GM12878 (cell line): Measurements from ENCODE around the gene MED22. TPM values are rescaled to one million over a fixed set of nuclear protein-coding genes. Genes with fewer than 3 reads are reported as not detected.

Experiments used
- ATAC-seq: fragments of 200-7000 bp; cut with Tn5 transposase; 3 replicates; pipeline ENCODE4 v1.9.1; 2020; ENCODE audit warnings: mild to moderate bottlenecking, moderate library complexity
- BruUV-seq: library from RNA; stranded (reverse); fragments of 400-500 nt; replicated peaks from 2 replicates; lab custom pipeline; 2021; lab: Mats Ljungman, UMichigan
- CTCF ChIA-PET: fragments of 300-600 bp; sonication (Branson Sonifier 250); formaldehyde crosslinking; extraction: SDS; loops from one replicate; lab custom pipeline; 2021; ENCODE audit warnings: inconsistent platforms; lab: Yijun Ruan, JAX
- POLR2A ChIA-PET: fragments of 350-600 bp; formaldehyde crosslinking; extraction: SDS; loops from one replicate; lab custom pipeline; 2021; ENCODE audit warnings: inconsistent platforms; lab: Charles Lee
- RAD21 ChIA-PET: fragments of 300-600 bp; sonication (Branson Sonifier 250); formaldehyde crosslinking; loops from one replicate; lab custom pipeline; 2023; ENCODE audit warnings: antibody characterized with exemption; ENCODE audit not compliant: unreplicated experiment; lab: Charles Lee
- SMC1A ChIA-PET: fragments of 300-600 bp; sonication (Branson Sonifier 250); formaldehyde crosslinking; loops from one replicate; lab custom pipeline; 2023; ENCODE audit not compliant: unreplicated experiment, uncharacterized antibody; lab: Charles Lee
- DNase-seq: peaks from one replicate; pipeline ENCODE4 v3.0.0-alpha.2; 2011; ENCODE audit warnings: low read depth, low spot score
- FAIRE-seq: peaks from 3 replicates; lab custom pipeline; 2011; peaks lifted over from hg19 to GRCh38; lab: Jason Lieb, UNC
- H2AFZ ChIP-seq: 2 replicates; pipeline ENCODE4 v1.6.0; 2011; ENCODE audit warnings: low read depth, low read length, control low read depth; ENCODE audit not compliant: control insufficient read depth
- H3K27ac ChIP-seq: 2 replicates; pipeline ENCODE4 v1.5.1; 2011; ENCODE audit warnings: control low read depth; ENCODE audit not compliant: control insufficient read depth, insufficient read depth
- H3K27me3 ChIP-seq, 2 experiments: replicated peaks in 1 of 2; 2 replicates each; pipeline versions ENCODE4 v1.6.0 to v1.6.1; 2011; ENCODE audit warnings: low read length in 1 of 2; ENCODE audit not compliant: control insufficient read depth in 2 of 2, insufficient read depth in 2 of 2
- H3K36me3 ChIP-seq, 2 experiments: 2 replicates each; pipeline ENCODE4 v1.5.1; 2011; ENCODE audit warnings: low read length in 1 of 2; ENCODE audit not compliant: control insufficient read depth in 2 of 2, insufficient read depth in 2 of 2
- H3K4me1 ChIP-seq: 2 replicates; pipeline ENCODE4 v1.6.1; 2011; ENCODE audit warnings: mild to moderate bottlenecking, low read length, moderate library complexity, mixed read lengths; ENCODE audit not compliant: control insufficient read depth, insufficient read depth
- H3K4me2 ChIP-seq: 2 replicates; pipeline ENCODE4 v1.6.0; 2011; ENCODE audit warnings: control low read depth; ENCODE audit not compliant: control insufficient read depth, insufficient read depth
- H3K4me3 ChIP-seq: fragments of 200-600 bp; sonication (generic); 2 replicates; pipeline ENCODE4 v1.5.1; 2016
- H3K79me2 ChIP-seq: 2 replicates; pipeline ENCODE4 v1.6.0; 2011; ENCODE audit warnings: low read length; ENCODE audit not compliant: control insufficient read depth, insufficient read depth
- H3K9ac ChIP-seq: 2 replicates; pipeline ENCODE4 v1.8.0; 2011; ENCODE audit warnings: low read length, control low read depth, mixed read lengths; ENCODE audit not compliant: control insufficient read depth, insufficient read depth
- H3K9me3 ChIP-seq: replicated peaks from 3 replicates; pipeline ENCODE4 v1.5.1; 2011; ENCODE audit warnings: mild to moderate bottlenecking, low read length; ENCODE audit not compliant: control insufficient read depth, insufficient read depth
- H4K20me1 ChIP-seq: 2 replicates; pipeline ENCODE4 v1.6.0; 2011; ENCODE audit not compliant: control insufficient read depth, insufficient read depth
- ATF2 ChIP-seq: IDR thresholded peaks from 2 replicates; pipeline ENCODE4 v1.6.1; 2012; ENCODE audit warnings: low read length, inconsistent platforms
- BACH1 ChIP-seq: fragments of 450-650 bp; IDR thresholded peaks from 2 replicates; pipeline ENCODE4 v1.6.1; 2017; ENCODE audit warnings: mild to moderate bottlenecking, borderline replicate concordance
- ETV6 ChIP-seq, 2 experiments: fragments of 450-650 bp in 1 of 2; IDR thresholded peaks in 1 of 2; conservative IDR thresholded peaks in 1 of 2; 2 replicates each; pipeline ENCODE4 v1.6.1; 2014; ENCODE audit warnings: antibody characterized with exemption in 1 of 2, borderline replicate concordance in 1 of 2, low read depth in 1 of 2, mild to moderate bottlenecking in 1 of 2, moderate library complexity in 1 of 2
- EZH2 ChIP-seq: IDR thresholded peaks from 2 replicates; pipeline ENCODE4 v1.6.1; 2012; ENCODE audit warnings: low read depth, mild to moderate bottlenecking, control low read depth, inconsistent platforms, low read length, borderline replicate concordance; ENCODE audit not compliant: control insufficient read depth
- LARP7 ChIP-seq: fragments of 450-650 bp; IDR thresholded peaks from 2 replicates; pipeline ENCODE4 v1.6.1; 2017; ENCODE audit warnings: mild to moderate bottlenecking
- MEF2A ChIP-seq: IDR thresholded peaks from 2 replicates; pipeline ENCODE4 v1.6.1; 2011; ENCODE audit warnings: low read depth, mild to moderate bottlenecking, low read length, moderate library complexity; ENCODE audit not compliant: insufficient read depth
- MEF2B ChIP-seq: fragments of 450-650 bp; IDR thresholded peaks from 2 replicates; pipeline ENCODE4 v1.6.1; 2018; ENCODE audit warnings: mild to moderate bottlenecking, moderate library complexity; ENCODE audit not compliant: partially characterized antibody, poor library complexity, severe bottlenecking
- REST ChIP-seq: IDR thresholded peaks from 2 replicates; pipeline ENCODE4 v1.6.1; 2012; ENCODE audit warnings: mild to moderate bottlenecking, low read depth, low read length
- STAT1 ChIP-seq: fragments of 450-650 bp; conservative IDR thresholded peaks from 2 replicates; pipeline ENCODE4 v1.6.1; 2014; ENCODE audit warnings: antibody characterized with exemption, mild to moderate bottlenecking
- USF1 ChIP-seq: IDR thresholded peaks from 2 replicates; pipeline ENCODE4 v1.6.1; 2011; ENCODE audit warnings: borderline replicate concordance, low read depth, mild to moderate bottlenecking, moderate library complexity, mixed read lengths, low read length; ENCODE audit not compliant: insufficient read depth; ENCODE audit errors: extremely low read length
- WGBS: methylation state at CpG from one replicate; pipeline ENCODE4 v1.1.6; 2016; ENCODE audit warnings: low lambda C conversion rate; ENCODE audit not compliant: insufficient replicate concordance, insufficient coverage; ENCODE audit errors: missing lambda C conversion rate; 5-methylcytosine and 5-hydroxymethylcytosine counted together
- in situ Hi-C: fragments of 300-500 bp; cut with MboI; formaldehyde crosslinking; loops from 9 replicates; pipeline ENCODE4 v1.14.3; 2018; ENCODE audit warnings: mixed read lengths
- intact Hi-C: fragments of 100-400 bp; cut with micrococcal nuclease; formaldehyde crosslinking; loops from one replicate; pipeline ENCODE4 v1.14.2; 2022; ENCODE audit not compliant: unreplicated experiment
- polyA plus RNA-seq, 11 experiments: library from polyadenylated mRNA; depleted of rRNA in 4 of 11; unstranded in 6 of 11; stranded (reverse) in 5 of 11; fragments of >200 nt; fragmentation: Nextera tagmentation in 4 of 11; fragmentation: Illumina TruSeq in 1 of 11; extraction: Ambion mirVana in 4 of 11; extraction: Trizol in 1 of 11; gene quantifications; 1 replicate in 1 of 11; 2 replicates in 10 of 11; pipeline versions ENCODE4 v1.2.1 to v1.2.3, GENCODE V29; 2011 to 2016; ENCODE audit warnings: inconsistent platforms in 2 of 11, missing spikeins in 2 of 11, low read depth in 1 of 11
- total RNA-seq, 4 experiments: library from RNA; depleted of rRNA in 3 of 4; stranded (reverse); fragments of >200 nt in 3 of 4; fragmentation: Illumina TruSeq in 1 of 4; extraction: Trizol in 1 of 4; gene quantifications; 2 replicates each; pipeline versions ENCODE4 v1.2.1 to v1.2.3, GENCODE V29; 2013 to 2021

MED22 gene
- total and polyA plus RNA-seq, 10 of the 15 experiments (the other 5 are each of a cell fraction or from before 2014, with no cell fraction given): 1.4 to 42.1 (median 24.6) TPM

- H3K9ac ChIP-seq: no peak overlapping the region
- H3K9me3 ChIP-seq: no peaks in the 10 kb centered on the region
- no peaks in the 10 kb centered on the region for H3K4me1 ChIP-seq
- POLR2A ChIA-PET: interaction anchor here (0.6 kb wide), 1 partner anchor 642 kb away, joined by 11 read pairs; the partner anchor contains the start of gene BRD3OS
- no TSS peak for BruUV-seq
- no peak for FAIRE-seq
- TF ChIP-seq BACH1 (no peak), LARP7 (no peak), STAT1 (no peak)
- 67% methylated on average over 3 of the region's 3 CpGs for WGBS
- no peaks in the 10 kb centered on the region for H3K27me3 ChIP-seq
- no peak overlapping the region for H3K4me3 ChIP-seq
- CTCF ChIA-PET: no interaction called here
- no peaks in the 10 kb centered on the region for H4K20me1 ChIP-seq
- RAD21 ChIA-PET: no interaction called here
- in situ Hi-C loops (no loop called here), intact Hi-C loops (no loop called here)
- H3K27ac ChIP-seq: no peak overlapping the region
- H2AFZ ChIP-seq: no peak overlapping the region
- SMC1A ChIA-PET: no interaction called here
- no peaks in the 10 kb centered on the region for H3K36me3 ChIP-seq
- H3K79me2 ChIP-seq: no peaks in the 10 kb centered on the region
- H3K4me2 ChIP-seq: no peak overlapping the region
- no peak for ATAC-seq
- no peak for DNase-seq
Observed at GRCh38 chr9:133383438-133383837, 35.5 kb upstream of the MED22 start.

- H3K9ac ChIP-seq: no peak overlapping the region
- no peak overlapping the region for H3K4me2 ChIP-seq
- H4K20me1 ChIP-seq: no peaks in the 10 kb centered on the region
- no peaks in the 10 kb centered on the region for H3K36me3 ChIP-seq
- ATAC-seq (no peak), DNase-seq (no peak), FAIRE-seq (no peak)
- no peaks in the 10 kb centered on the region; the same call in 2 of the 3 replicates for H3K9me3 ChIP-seq
- POLR2A ChIA-PET: no interaction called here
- in situ Hi-C loops: no loop called here
- CTCF ChIA-PET: no interaction called here
- H2AFZ ChIP-seq: no peak overlapping the region
- H3K4me3 ChIP-seq: no peak overlapping the region
- BruUV-seq: no TSS peak
- no peaks in the 10 kb centered on the region for H3K27me3 ChIP-seq
- RAD21 ChIA-PET: no interaction called here
- WGBS: 36% methylated on average over 4 of the region's 4 CpGs
- SMC1A ChIA-PET: no interaction called here
- no peak overlapping the region for H3K27ac ChIP-seq
- intact Hi-C loops: no loop called here
- H3K4me1 ChIP-seq: no peaks in the 10 kb centered on the region
- no peaks in the 10 kb centered on the region for H3K79me2 ChIP-seq
- TF ChIP-seq REST (no peak), MEF2A (no peak), ATF2 (no peak), USF1 (no peak), MEF2B (no peak), EZH2 (no peak), ETV6 (conservative IDR thresholded peaks at IDR 0.05 in 1 of 2, IDR thresholded peaks at IDR 0.05 in 1 of 2; ENCODE audit: borderline replicate concordance in 1 of 2, low read depth in 1 of 2) (no peak), LARP7 (no peak)
Observed at GRCh38 chr9:133382507-133383141, 34.7 kb upstream of the MED22 start.
